ENCODE data around the gene EIF2AK3. TPM values are rescaled to one million over a fixed set of nuclear protein-coding genes. Genes with fewer than 3 reads are reported as not detected.

EIF2AK3 gene
- total and polyA plus RNA-seq, 2 of the 4 experiments (the other 2 are of a cell fraction): 7.9 to 22.8 TPM

DNA sequence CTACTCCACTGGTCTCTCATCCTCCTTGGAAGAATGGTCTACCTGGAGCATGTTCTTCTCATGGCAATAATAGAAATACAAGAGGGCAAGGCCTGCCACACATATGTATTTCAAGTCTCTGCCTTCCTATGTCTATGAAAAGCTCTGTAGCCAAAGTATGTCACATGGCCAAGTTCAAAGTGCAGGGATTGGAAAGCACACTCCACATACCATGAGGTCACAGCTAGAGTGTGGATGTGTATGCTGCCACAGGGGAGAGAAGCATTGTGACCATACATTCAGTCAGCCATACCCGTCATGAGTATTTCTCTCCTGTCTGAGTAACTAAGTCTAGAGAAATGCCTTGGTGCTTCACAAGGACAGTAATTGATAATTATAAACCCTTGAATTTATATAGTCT, 8.8 kb upstream of the EIF2AK3 start:
- no peaks in the 10 kb centered on the region for H3K36me3 ChIP-seq (ENCODE audit: control insufficient read depth, insufficient read depth, low read length)
- ChIA-PET CTCF (no interaction called here), POLR2A (ENCODE audit: unreplicated experiment) (no interaction called here)
- intact Hi-C loops (cut with micrococcal nuclease) (no loop called here), dilution Hi-C loops (cut with HindIII; ENCODE audit: low sequenced_read_pairs, unreplicated experiment) (no loop called here), in situ Hi-C loops (cut with MboI; ENCODE audit: low sequenced_read_pairs) (no loop called here)
- no peak overlapping the region for H3K23ac ChIP-seq (ENCODE audit: low read depth, low read length)
- H3K27ac ChIP-seq (ENCODE audit: insufficient read depth, low read length): no peak overlapping the region
- no peak overlapping the region for H3K18ac ChIP-seq (ENCODE audit: low read depth, low read length)
- no peak overlapping the region for H4K5ac ChIP-seq (ENCODE audit: low read depth, low read length)
- H2BK5ac ChIP-seq (ENCODE audit: low read depth, low read length, poor library complexity, severe bottlenecking): no peak overlapping the region
- no peak overlapping the region for H3K4ac ChIP-seq (ENCODE audit: low read depth, low read length)
- TF ChIP-seq ELK1 (IDR thresholded peaks at IDR 0.05; ENCODE audit: borderline replicate concordance, low read depth, low read length): no peak
- TF ChIP-seq, protein P1, sequence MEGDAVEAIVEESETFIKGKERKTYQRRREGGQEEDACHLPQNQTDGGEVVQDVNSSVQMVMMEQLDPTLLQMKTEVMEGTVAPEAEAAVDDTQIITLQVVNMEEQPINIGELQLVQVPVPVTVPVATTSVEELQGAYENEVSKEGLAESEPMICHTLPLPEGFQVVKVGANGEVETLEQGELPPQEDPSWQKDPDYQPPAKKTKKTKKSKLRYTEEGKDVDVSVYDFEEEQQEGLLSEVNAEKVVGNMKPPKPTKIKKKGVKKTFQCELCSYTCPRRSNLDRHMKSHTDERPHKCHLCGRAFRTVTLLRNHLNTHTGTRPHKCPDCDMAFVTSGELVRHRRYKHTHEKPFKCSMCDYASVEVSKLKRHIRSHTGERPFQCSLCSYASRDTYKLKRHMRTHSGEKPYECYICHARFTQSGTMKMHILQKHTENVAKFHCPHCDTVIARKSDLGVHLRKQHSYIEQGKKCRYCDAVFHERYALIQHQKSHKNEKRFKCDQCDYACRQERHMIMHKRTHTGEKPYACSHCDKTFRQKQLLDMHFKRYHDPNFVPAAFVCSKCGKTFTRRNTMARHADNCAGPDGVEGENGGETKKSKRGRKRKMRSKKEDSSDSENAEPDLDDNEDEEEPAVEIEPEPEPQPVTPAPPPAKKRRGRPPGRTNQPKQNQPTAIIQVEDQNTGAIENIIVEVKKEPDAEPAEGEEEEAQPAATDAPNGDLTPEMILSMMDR (conservative IDR thresholded peaks at IDR 0.05; ENCODE audit: low read depth, low read length): no peak
- TF ChIP-seq MXI1 (IDR thresholded peaks at IDR 0.05; ENCODE audit: borderline replicate concordance, low read depth, low read length): no peak
- no peak for TF ChIP-seq CHD1 (IDR thresholded peaks at IDR 0.05; ENCODE audit: low read depth, low read length)
- no peak for TF ChIP-seq BHLHE40 (IDR thresholded peaks at IDR 0.05; ENCODE audit: low read depth, low read length)
- TF ChIP-seq RAD21 (IDR thresholded peaks at IDR 0.05; ENCODE audit: low read length): no peak
- no peak for TF ChIP-seq NFE2L2 (IDR thresholded peaks at IDR 0.05; ENCODE audit: low read depth, low read length)
- no peak for TF ChIP-seq RFX5 (IDR thresholded peaks at IDR 0.05; ENCODE audit: low read depth, low read length)
- no peak for TF ChIP-seq POLR2A (IDR thresholded peaks at IDR 0.05; ENCODE audit: low read depth, low read length)
- no peak for TF ChIP-seq MAFK (IDR thresholded peaks at IDR 0.05; ENCODE audit: low read depth, low read length)
- TF ChIP-seq SMC3 (IDR thresholded peaks at IDR 0.05; ENCODE audit: low read depth, low read length): no peak
- no peak for TF ChIP-seq CEBPB (IDR thresholded peaks at IDR 0.05; ENCODE audit: low read depth, low read length)
- TF ChIP-seq, protein P2, sequence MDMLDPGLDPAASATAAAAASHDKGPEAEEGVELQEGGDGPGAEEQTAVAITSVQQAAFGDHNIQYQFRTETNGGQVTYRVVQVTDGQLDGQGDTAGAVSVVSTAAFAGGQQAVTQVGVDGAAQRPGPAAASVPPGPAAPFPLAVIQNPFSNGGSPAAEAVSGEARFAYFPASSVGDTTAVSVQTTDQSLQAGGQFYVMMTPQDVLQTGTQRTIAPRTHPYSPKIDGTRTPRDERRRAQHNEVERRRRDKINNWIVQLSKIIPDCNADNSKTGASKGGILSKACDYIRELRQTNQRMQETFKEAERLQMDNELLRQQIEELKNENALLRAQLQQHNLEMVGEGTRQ (IDR thresholded peaks at IDR 0.05; ENCODE audit: low read depth, low read length): no peak
- H3K4me2 ChIP-seq (ENCODE audit: low read depth, low read length): no peak overlapping the region
- H3K9ac ChIP-seq (ENCODE audit: low read depth, low read length): no peak overlapping the region
- H4K8ac ChIP-seq (ENCODE audit: low read depth in 2 of 2, low read length in 2 of 2): no peak overlapping the region
- H3K4me1 ChIP-seq (ENCODE audit: control insufficient read depth, insufficient read depth, low read length): no peaks in the 10 kb centered on the region
- H3K4me3 ChIP-seq (ENCODE audit: insufficient read depth, low read depth, low read length): no peak overlapping the region
- H2AK5ac ChIP-seq (ENCODE audit: low read depth, low read length): no peak overlapping the region
- no peaks in the 10 kb centered on the region for H3K79me1 ChIP-seq (ENCODE audit: low read depth in 1 of 2, low read length in 2 of 2)
- no peak for DNase-seq
- H4K91ac ChIP-seq (ENCODE audit: insufficient read depth, low read depth, low read length): no peak overlapping the region
- BruUV-seq (replicated peaks): no TSS peak
- H2BK15ac ChIP-seq (ENCODE audit: low read depth, low read length): no peak overlapping the region
- peaks cover 5% of the 10 kb centered on the region for H3K9me3 ChIP-seq (ENCODE audit: control insufficient read depth, insufficient read depth, low read length)
- ATAC-seq (ENCODE audit: low read depth): no peak
- peaks cover 11% of the 10 kb centered on the region; the same call in 1 of the 2 replicates for H3K27me3 ChIP-seq (ENCODE audit: control insufficient read depth, insufficient read depth, low read length)
- H2AFZ ChIP-seq (replicated peaks; ENCODE audit: low read length, poor library complexity): no peak overlapping the region
- no peak overlapping the region for H3K56ac ChIP-seq (ENCODE audit: extremely low read depth, insufficient read depth, low read length)
- no peak overlapping the region for H2AK9ac ChIP-seq (replicated peaks; ENCODE audit: low read depth, low read length, poor library complexity)
- H4K20me1 ChIP-seq (ENCODE audit: insufficient read depth, low read length): no peaks in the 10 kb centered on the region
- H3K9me1 ChIP-seq (ENCODE audit: insufficient read depth, low read length): no peaks in the 10 kb centered on the region
- no peak overlapping the region; the same call in 1 of the 2 replicates for H3K14ac ChIP-seq (replicated peaks; ENCODE audit: low read depth, low read length)
- no peak overlapping the region for H2BK20ac ChIP-seq (ENCODE audit: low read depth, low read length)
- WGBS, 2 experiments (ENCODE audit: extremely low coverage in 2 of 2, insufficient read length in 1 of 2): no CpG with 5 or more reads among the region's 1 CpG
- H2BK120ac ChIP-seq (ENCODE audit: low read depth, low read length): no peak overlapping the region
